Measurements from ENCODE around the gene SERPINA4. TPM values are rescaled to one million over a fixed set of nuclear protein-coding genes. Genes with fewer than 3 reads are reported as not detected.

Gene SERPINA4
- total RNA-seq, 1 experiment from 2014 or later, result not detected

DNA sequence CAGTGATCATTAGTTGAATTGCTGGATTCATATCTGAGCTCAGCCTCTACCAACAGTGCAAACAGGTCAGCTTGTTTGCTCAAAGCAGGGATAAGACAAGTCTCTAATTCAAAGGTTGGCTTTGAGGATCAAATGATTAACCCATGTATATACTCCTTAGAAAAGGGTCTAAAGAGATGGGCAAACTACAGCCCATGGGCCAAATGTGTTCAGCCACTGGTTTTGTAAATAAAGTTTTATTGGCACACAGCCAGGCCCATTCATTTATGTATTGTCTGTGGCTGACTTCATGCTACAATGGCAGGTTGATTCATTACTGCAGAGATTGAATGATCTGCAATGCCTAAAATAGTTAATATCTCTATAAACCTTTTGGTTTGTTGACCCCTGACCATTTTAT, 3.1 kb downstream of the SERPINA4 start:
- no peak overlapping the region for H2AK5ac ChIP-seq (ENCODE audit: insufficient read length, low read length)
- H2BK12ac ChIP-seq (ENCODE audit: insufficient read length, low read depth, low read length), result no peak overlapping the region
- no peaks in the 10 kb centered on the region for H3K4me1 ChIP-seq (ENCODE audit: insufficient read depth, low read length)
- no peak overlapping the region for H4K91ac ChIP-seq (ENCODE audit: insufficient read length, low read depth, low read length)
- no peak overlapping the region for H3K14ac ChIP-seq (ENCODE audit: insufficient read depth, low read length)
- no peak overlapping the region for H3K56ac ChIP-seq (ENCODE audit: insufficient read length, low read depth, low read length)
- no peaks in the 10 kb centered on the region for H3K36me3 Mint-ChIP-seq (ENCODE audit: insufficient read depth in 1 of 3, low read depth in 3 of 3)
- no peaks in the 10 kb centered on the region for H4K20me1 ChIP-seq (ENCODE audit: control insufficient read depth, insufficient read depth, insufficient read length)
- H3K9me3 Mint-ChIP-seq, result no peaks in the 10 kb centered on the region; a peak in 1 of 5 replicates
- no peak overlapping the region for H3K27ac ChIP-seq (ENCODE audit: insufficient read length, low read depth, low read length)
- no peak overlapping the region for H2AFZ ChIP-seq (ENCODE audit: low read length)
- H4K5ac ChIP-seq (ENCODE audit: insufficient read length, low read depth, low read length), result no peak overlapping the region
- no peak overlapping the region for H2BK5ac ChIP-seq (ENCODE audit: insufficient read length, low read length)
- H3K27me3 Mint-ChIP-seq (ENCODE audit: low read depth), result peaks cover 8% of the 10 kb centered on the region
- H3K27ac Mint-ChIP-seq, result no peak overlapping the region
- H3K79me2 ChIP-seq (ENCODE audit: insufficient read depth, low read length), result no peaks in the 10 kb centered on the region
- H3K79me1 ChIP-seq (ENCODE audit: insufficient read depth, low read depth, low read length, poor library complexity, severe bottlenecking), result no peaks in the 10 kb centered on the region
- H3K18ac ChIP-seq (ENCODE audit: insufficient read length, low read depth, low read length), result no peak overlapping the region
- no peaks in the 10 kb centered on the region for H3K9me3 ChIP-seq (ENCODE audit: control insufficient read depth, low read depth, low read length)
- no peak overlapping the region for H3K4me2 ChIP-seq (ENCODE audit: insufficient read depth, insufficient read length, low read length)
- no peaks in the 10 kb centered on the region for H3K4me1 Mint-ChIP-seq
- no peaks in the 10 kb centered on the region for H3K27me3 ChIP-seq (ENCODE audit: insufficient read depth, low read length)
- H3K23ac ChIP-seq (ENCODE audit: insufficient read length, low read depth, low read length), result no peak overlapping the region
- no peak overlapping the region for H3K4ac ChIP-seq (ENCODE audit: low read depth, low read length)
- no peak overlapping the region for H3K9ac ChIP-seq (ENCODE audit: extremely low read depth, insufficient read length, low read length)
- no peak overlapping the region for H4K8ac ChIP-seq (replicated peaks; ENCODE audit: insufficient read length, low read depth, low read length)
- no peak for DNase-seq
- H3T11ph ChIP-seq (ENCODE audit: low read length), result no peak overlapping the region
- no peak overlapping the region for H2BK120ac ChIP-seq (ENCODE audit: low read depth, low read length, poor library complexity, severe bottlenecking)
- H3K23me2 ChIP-seq (ENCODE audit: insufficient read length, low read depth, low read length, poor library complexity, severe bottlenecking), result no peaks in the 10 kb centered on the region
- no peak overlapping the region for H2BK20ac ChIP-seq (ENCODE audit: low read depth, low read length, poor library complexity, severe bottlenecking)
- TF ChIP-seq, protein P1, sequence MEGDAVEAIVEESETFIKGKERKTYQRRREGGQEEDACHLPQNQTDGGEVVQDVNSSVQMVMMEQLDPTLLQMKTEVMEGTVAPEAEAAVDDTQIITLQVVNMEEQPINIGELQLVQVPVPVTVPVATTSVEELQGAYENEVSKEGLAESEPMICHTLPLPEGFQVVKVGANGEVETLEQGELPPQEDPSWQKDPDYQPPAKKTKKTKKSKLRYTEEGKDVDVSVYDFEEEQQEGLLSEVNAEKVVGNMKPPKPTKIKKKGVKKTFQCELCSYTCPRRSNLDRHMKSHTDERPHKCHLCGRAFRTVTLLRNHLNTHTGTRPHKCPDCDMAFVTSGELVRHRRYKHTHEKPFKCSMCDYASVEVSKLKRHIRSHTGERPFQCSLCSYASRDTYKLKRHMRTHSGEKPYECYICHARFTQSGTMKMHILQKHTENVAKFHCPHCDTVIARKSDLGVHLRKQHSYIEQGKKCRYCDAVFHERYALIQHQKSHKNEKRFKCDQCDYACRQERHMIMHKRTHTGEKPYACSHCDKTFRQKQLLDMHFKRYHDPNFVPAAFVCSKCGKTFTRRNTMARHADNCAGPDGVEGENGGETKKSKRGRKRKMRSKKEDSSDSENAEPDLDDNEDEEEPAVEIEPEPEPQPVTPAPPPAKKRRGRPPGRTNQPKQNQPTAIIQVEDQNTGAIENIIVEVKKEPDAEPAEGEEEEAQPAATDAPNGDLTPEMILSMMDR (conservative IDR thresholded peaks at IDR 0.05), result no peak
- H2BK15ac ChIP-seq (ENCODE audit: low read depth, low read length), result no peak overlapping the region
- H3K4me3 Mint-ChIP-seq, result no peak overlapping the region

All from H9 (cell line).